PC-3 (cell line): ENCODE measurements around the gene NDUFS5. TPM values are rescaled to one million over a fixed set of nuclear protein-coding genes. Genes with fewer than 3 reads are reported as not detected.

Source experiments
- ATAC-seq: fragments of 200-7000 bp; cut with Tn5 transposase; 2 replicates; pipeline ENCODE4 v1.9.1; 2020; ENCODE audit warnings: mild to moderate bottlenecking, moderate library complexity
- BruUV-seq: library from RNA; stranded (reverse); fragments of 400-500 nt; replicated peaks from 2 replicates; lab custom pipeline; 2021; lab: Mats Ljungman, UMichigan
- CTCF ChIA-PET: fragments of 300-600 bp; sonication (Branson Sonifier 250); formaldehyde crosslinking; loops from one replicate; lab custom pipeline; 2022; ENCODE audit warnings: antibody characterized with exemption; lab: Charles Lee
- POLR2A ChIA-PET: fragments of 300-600 bp; sonication (Branson Sonifier 250); formaldehyde crosslinking; loops from one replicate; lab custom pipeline; 2022; ENCODE audit warnings: antibody characterized with exemption; ENCODE audit not compliant: unreplicated experiment; lab: Charles Lee
- DNase-seq: peaks from one replicate; pipeline ENCODE4 v3.0.0-alpha.2; 2015
- H2AFZ ChIP-seq: fragments of 300-600 bp; sonication (generic); 2 replicates; pipeline ENCODE4 v1.6.0; 2016; ENCODE audit warnings: antibody characterized with exemption, low read length
- H3F3A ChIP-seq: fragments of 300-600 bp; sonication (generic); one replicate; pipeline ENCODE4 v1.6.0; 2017; ENCODE audit warnings: antibody characterized with exemption, low read length, control low read depth, mild to moderate bottlenecking; ENCODE audit not compliant: unreplicated experiment
- H3K27ac ChIP-seq: fragments of 300-600 bp; sonication (generic); 2 replicates; pipeline ENCODE4 v1.5.1; 2016; ENCODE audit warnings: mild to moderate bottlenecking, low read length
- H3K27me3 ChIP-seq: fragments of 300-600 bp; sonication (generic); 2 replicates; pipeline ENCODE4 v1.6.1; 2016; ENCODE audit warnings: low read length, mixed read lengths
- H3K36me3 ChIP-seq: fragments of 300-600 bp; sonication (generic); 2 replicates; pipeline ENCODE4 v1.6.1; 2016; ENCODE audit warnings: low read depth, mixed run types, low read length, mixed read lengths
- H3K4me1 ChIP-seq: fragments of 300-600 bp; sonication (generic); 2 replicates; pipeline ENCODE4 v1.5.1; 2016; ENCODE audit warnings: low read length; ENCODE audit not compliant: insufficient read depth
- H3K4me2 ChIP-seq: fragments of 300-600 bp; sonication (generic); 2 replicates; pipeline ENCODE4 v1.6.0; 2016; ENCODE audit warnings: low read length
- H3K4me3 ChIP-seq: fragments of 300-600 bp; sonication (generic); 2 replicates; pipeline ENCODE4 v1.5.1; 2016; ENCODE audit warnings: mild to moderate bottlenecking, low read length, mixed read lengths
- H3K79me2 ChIP-seq: fragments of 300-600 bp; sonication (generic); 2 replicates; pipeline ENCODE4 v1.6.1; 2017; ENCODE audit warnings: low read length, mixed read lengths
- H3K9ac ChIP-seq: fragments of 300-600 bp; sonication (generic); 2 replicates; pipeline ENCODE4 v1.6.0; 2016; ENCODE audit warnings: mild to moderate bottlenecking, low read length
- H3K9me2 ChIP-seq: fragments of 300-600 bp; sonication (generic); replicated peaks from 2 replicates; pipeline ENCODE4 v1.6.1; 2016; ENCODE audit warnings: mixed run types, low read length, mixed read lengths
- H3K9me3 ChIP-seq: fragments of 300-600 bp; sonication (generic); 2 replicates; pipeline ENCODE4 v1.6.1; 2016; ENCODE audit warnings: low read length, mixed read lengths
- H4K20me1 ChIP-seq: fragments of 300-600 bp; sonication (generic); 2 replicates; pipeline ENCODE4 v1.6.1; 2016; ENCODE audit warnings: low read length, mixed read lengths
- EZH2 ChIP-seq: fragments of 300-600 bp; sonication (generic); IDR thresholded peaks from one replicate; pipeline ENCODE4 v1.6.1; 2017; ENCODE audit warnings: antibody characterized with exemption, mild to moderate bottlenecking, low read length; ENCODE audit not compliant: unreplicated experiment
- EZH2phosphoT487 ChIP-seq: fragments of 300-600 bp; sonication (generic); IDR thresholded peaks from 2 replicates; pipeline ENCODE4 v1.6.1; 2018; ENCODE audit warnings: mild to moderate bottlenecking, antibody characterized with exemption, low read length, borderline replicate concordance
- intact Hi-C: fragments of 100-400 bp; cut with micrococcal nuclease; formaldehyde crosslinking; loops from 2 replicates; pipeline ENCODE4 v1.9.0; 2023
- total RNA-seq: library from RNA; depleted of rRNA; stranded (reverse); fragments of >200 nt; gene quantifications from 2 replicates; pipeline ENCODE4 v1.2.3, GENCODE V29; 2014
- TF ChIP-seq, protein P1 (sequence below): fragments of 300-600 bp; sonication (generic); conservative IDR thresholded peaks from 2 replicates; pipeline ENCODE4 v1.5.1; 2017; ENCODE audit warnings: antibody characterized with exemption, low read depth, mild to moderate bottlenecking, low read length

Gene NDUFS5
- total RNA-seq, 1 experiment from 2014 or later = 864 TPM

DNA sequence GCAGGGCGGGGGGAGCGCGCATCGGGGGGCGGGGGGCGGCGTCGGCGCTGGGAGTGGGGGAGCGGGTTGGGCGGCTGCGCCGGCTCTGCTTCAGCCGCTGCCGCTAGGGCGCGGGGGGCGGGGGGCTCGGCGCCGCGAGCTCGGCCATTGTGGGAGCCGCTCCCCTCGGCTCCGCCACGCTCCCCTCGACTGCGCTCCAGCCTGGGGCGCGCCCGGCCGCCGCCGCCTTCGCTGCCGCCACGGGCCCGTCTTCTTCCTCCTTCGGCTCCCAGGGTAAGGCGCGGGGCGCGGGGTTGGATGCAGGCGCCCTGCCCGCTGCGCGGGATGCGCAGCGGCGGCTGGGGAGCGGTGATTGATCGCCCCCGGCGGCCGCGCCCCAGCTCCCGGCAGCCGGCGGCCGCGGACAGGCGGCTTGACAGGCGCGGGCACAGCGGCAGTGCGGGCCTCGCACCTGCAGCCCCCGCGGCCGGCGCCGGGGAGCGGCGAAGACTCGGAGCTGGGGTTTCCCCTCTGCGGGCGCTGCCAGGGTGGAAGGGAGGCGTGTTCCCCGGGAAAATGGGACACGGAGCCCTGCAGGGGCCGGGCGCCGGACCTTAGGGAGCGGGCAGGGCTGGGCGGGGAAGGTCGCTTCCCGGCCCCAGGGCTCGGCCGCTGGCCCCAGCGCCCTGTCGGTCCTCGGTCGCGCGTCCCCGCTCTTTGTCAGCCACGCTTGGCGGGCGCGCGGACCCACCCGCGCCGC lies 55.3 kb downstream of the NDUFS5 start:
- ChIA-PET CTCF (no interaction called here), POLR2A (no interaction called here)
- Histone ChIP-seq H3K9me2 (no peaks in the 10 kb centered on the region), H3K27ac (no peak overlapping the region), H3K9me3 (no peaks in the 10 kb centered on the region), H3K4me2 (peak overlapping the region; percentile 73), H3K9ac (no peak overlapping the region), H3K4me1 (peaks cover 2% of the 10 kb centered on the region; the same call in 1 of the 2 replicates), H3K4me3 (peak overlapping the region; percentile 48; the same call in 1 of the 2 replicates), H3K36me3 (no peaks in the 10 kb centered on the region), H3F3A (no peaks in the 10 kb centered on the region), H4K20me1 (no peaks in the 10 kb centered on the region), H3K27me3 (peaks cover 7% of the 10 kb centered on the region; the same call in 1 of the 2 replicates), H2AFZ (peak overlapping the region; percentile 48; the same call in 1 of the 2 replicates), H3K79me2 (no peaks in the 10 kb centered on the region)
- TF ChIP-seq EZH2 = no peak
- TF ChIP-seq, protein P1, sequence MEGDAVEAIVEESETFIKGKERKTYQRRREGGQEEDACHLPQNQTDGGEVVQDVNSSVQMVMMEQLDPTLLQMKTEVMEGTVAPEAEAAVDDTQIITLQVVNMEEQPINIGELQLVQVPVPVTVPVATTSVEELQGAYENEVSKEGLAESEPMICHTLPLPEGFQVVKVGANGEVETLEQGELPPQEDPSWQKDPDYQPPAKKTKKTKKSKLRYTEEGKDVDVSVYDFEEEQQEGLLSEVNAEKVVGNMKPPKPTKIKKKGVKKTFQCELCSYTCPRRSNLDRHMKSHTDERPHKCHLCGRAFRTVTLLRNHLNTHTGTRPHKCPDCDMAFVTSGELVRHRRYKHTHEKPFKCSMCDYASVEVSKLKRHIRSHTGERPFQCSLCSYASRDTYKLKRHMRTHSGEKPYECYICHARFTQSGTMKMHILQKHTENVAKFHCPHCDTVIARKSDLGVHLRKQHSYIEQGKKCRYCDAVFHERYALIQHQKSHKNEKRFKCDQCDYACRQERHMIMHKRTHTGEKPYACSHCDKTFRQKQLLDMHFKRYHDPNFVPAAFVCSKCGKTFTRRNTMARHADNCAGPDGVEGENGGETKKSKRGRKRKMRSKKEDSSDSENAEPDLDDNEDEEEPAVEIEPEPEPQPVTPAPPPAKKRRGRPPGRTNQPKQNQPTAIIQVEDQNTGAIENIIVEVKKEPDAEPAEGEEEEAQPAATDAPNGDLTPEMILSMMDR = no peak
- no peak for TF ChIP-seq EZH2phosphoT487
- DNase-seq = peak; percentile 30
- intact Hi-C loops = no loop called here
- ATAC-seq = peak; percentile 59
- no TSS peak for BruUV-seq

GRCh38 chr1:39082010-39082799 lies 56.1 kb downstream of the NDUFS5 start:
- peak overlapping the region; percentile 48; the same call in 1 of the 2 replicates for H2AFZ ChIP-seq
- POLR2A ChIA-PET = no interaction called here
- intact Hi-C loops = no loop called here

More at GRCh38 chr1:39082010-39082799, 56.1 kb downstream of the NDUFS5 start:
- BruUV-seq = no TSS peak
- Histone ChIP-seq H3K9me2 (no peaks in the 10 kb centered on the region), H3K9me3 (no peaks in the 10 kb centered on the region), H4K20me1 (no peaks in the 10 kb centered on the region), H3K36me3 (no peaks in the 10 kb centered on the region), H3K9ac (no peak overlapping the region), H3F3A (no peaks in the 10 kb centered on the region), H3K4me2 (peak overlapping the region; percentile 73; the same call in 1 of the 2 replicates), H3K79me2 (no peaks in the 10 kb centered on the region), H3K27ac (no peak overlapping the region), H3K4me1 (no peaks in the 10 kb centered on the region), H3K27me3 (peaks cover 7% of the 10 kb centered on the region; the same call in 1 of the 2 replicates), H3K4me3 (peak overlapping the region; percentile 48; the same call in 1 of the 2 replicates)
- CTCF ChIA-PET = no interaction called here
- DNase-seq (no peak), ATAC-seq (no peak)
- no peak for TF ChIP-seq EZH2phosphoT487
- TF ChIP-seq EZH2 = no peak
- TF ChIP-seq, protein P1 = no peak
